Activated CD4-positive, alpha-beta memory T cell treated with anti-CD3 and anti-CD28 coated beads for 36 hours (primary cell): Measurements from ENCODE around the gene LRRFIP1. TPM values are rescaled to one million over a fixed set of nuclear protein-coding genes. Genes with fewer than 3 reads are reported as not detected.
A peak's percentile ranks its signal among the peaks of the same experiment; 100 is the strongest.

Experiments
- CTCF ChIA-PET: fragments of 350-600 bp; sonication (Branson Sonifier 250); formaldehyde crosslinking; loops from one replicate; lab custom pipeline; 2021; ENCODE audit warnings: antibody characterized with exemption, inconsistent platforms; lab: Charles Lee
- POLR2A ChIA-PET: fragments of 350-600 bp; sonication (Branson Sonifier 250); formaldehyde crosslinking; loops from one replicate; lab custom pipeline; 2021; ENCODE audit warnings: antibody characterized with exemption; lab: Charles Lee
- DNase-seq: peaks from one replicate; pipeline ENCODE4 v3.0.0-alpha.2; 2020
- H3K27ac Mint-ChIP-seq: one replicate; pipeline ENCODE4 v1.8.0; 2021; ENCODE audit warnings: mixed read lengths
- H3K27me3 Mint-ChIP-seq: one replicate; pipeline ENCODE4 v1.8.0; 2021; ENCODE audit warnings: mixed read lengths
- H3K36me3 Mint-ChIP-seq: one replicate; pipeline ENCODE4 v1.8.0; 2021; ENCODE audit warnings: mixed read lengths
- H3K4me1 Mint-ChIP-seq: one replicate; pipeline ENCODE4 v1.8.0; 2021; ENCODE audit warnings: low read depth, mixed read lengths
- H3K4me3 Mint-ChIP-seq: one replicate; pipeline ENCODE4 v1.8.0; 2021; ENCODE audit warnings: mild to moderate bottlenecking, mixed read lengths
- H3K9me3 Mint-ChIP-seq: one replicate; pipeline ENCODE4 v1.8.0; 2021; ENCODE audit warnings: mixed read lengths
- intact Hi-C: fragments of 100-400 bp; cut with micrococcal nuclease; formaldehyde crosslinking; loops from one replicate; pipeline ENCODE4 v1.15.1; 2023
- total RNA-seq, 2 experiments: library from RNA; stranded (reverse); gene quantifications; one replicate each; pipeline ENCODE4 v1.2.3, GENCODE V29; 2021

LRRFIP1 gene
- total RNA-seq, 2 experiments from 2014 or later, result 238 to 240 TPM

GRCh38 chr2:237650455-237650850 is 23.1 kb downstream of the LRRFIP1 start:
- Mint-ChIP-seq H3K4me3 (no peak overlapping the region), H3K27me3 (peaks cover 19% of the 10 kb centered on the region), H3K9me3 (no peaks in the 10 kb centered on the region), H3K4me1 (peaks cover 9% of the 10 kb centered on the region), H3K36me3 (peaks cover 3% of the 10 kb centered on the region), H3K27ac (no peak overlapping the region)
- no peak for DNase-seq
- intact Hi-C loops, result no loop called here
- ChIA-PET POLR2A (no interaction called here), CTCF (no interaction called here)

- no peaks in the 10 kb centered on the region for H3K9me3 Mint-ChIP-seq
- H3K27me3 Mint-ChIP-seq, result peaks cover 20% of the 10 kb centered on the region
- POLR2A ChIA-PET, result no interaction called here
- DNase-seq, result no peak
- H3K4me1 Mint-ChIP-seq, result peaks cover 12% of the 10 kb centered on the region
- peaks cover 3% of the 10 kb centered on the region for H3K36me3 Mint-ChIP-seq
- H3K4me3 Mint-ChIP-seq, result no peak overlapping the region
- intact Hi-C loops, result no loop called here
- no peak overlapping the region for H3K27ac Mint-ChIP-seq
- CTCF ChIA-PET, result interaction anchor here (1.5 kb wide), 1 partner anchor 13 kb away, joined by 3 read pairs; no protein-coding TSS in a partner anchor
Measured at GRCh38 chr2:237651761-237652160, 24.4 kb downstream of the LRRFIP1 start.

GRCh38 chr2:237652181-237652580 is 24.8 kb downstream of the LRRFIP1 start:
- Mint-ChIP-seq H3K4me3 (no peak overlapping the region), H3K27ac (no peak overlapping the region), H3K27me3 (peaks cover 21% of the 10 kb centered on the region), H3K4me1 (peaks cover 12% of the 10 kb centered on the region), H3K9me3 (no peaks in the 10 kb centered on the region), H3K36me3 (peaks cover 3% of the 10 kb centered on the region)
- no peak for DNase-seq
- CTCF ChIA-PET, result interaction anchor here (1.5 to 1.6 kb wide), 2 partner anchors 13 to 48 kb away, joined by 3 read pairs; no protein-coding TSS in a partner anchor
- POLR2A ChIA-PET, result no interaction called here
- intact Hi-C loops, result no loop called here

- no peak for DNase-seq
- H3K27ac Mint-ChIP-seq, result no peak overlapping the region
- peaks cover 22% of the 10 kb centered on the region for H3K27me3 Mint-ChIP-seq
- peaks cover 12% of the 10 kb centered on the region for H3K4me1 Mint-ChIP-seq
- CTCF ChIA-PET, result interaction anchor here (1.5 to 1.6 kb wide), 2 partner anchors 12 to 49 kb away, joined by 3 read pairs; no protein-coding TSS in a partner anchor
- H3K4me3 Mint-ChIP-seq, result no peak overlapping the region
- POLR2A ChIA-PET, result no interaction called here
- intact Hi-C loops, result no loop called here
- peaks cover 3% of the 10 kb centered on the region for H3K36me3 Mint-ChIP-seq
- no peaks in the 10 kb centered on the region for H3K9me3 Mint-ChIP-seq
Measured at GRCh38 chr2:237652854-237653253, 25.5 kb downstream of the LRRFIP1 start.

GRCh38 chr2:237653776-237654558 is 26.6 kb downstream of the LRRFIP1 start:
- intact Hi-C loops, result no loop called here
- ChIA-PET CTCF (no interaction called here), POLR2A (no interaction called here)
- Mint-ChIP-seq H3K4me1 (peaks cover 12% of the 10 kb centered on the region), H3K36me3 (peaks cover 3% of the 10 kb centered on the region), H3K27me3 (peaks cover 22% of the 10 kb centered on the region), H3K9me3 (no peaks in the 10 kb centered on the region), H3K4me3 (no peak overlapping the region), H3K27ac (no peak overlapping the region)
- DNase-seq, result no peak

GRCh38 chr2:237657063-237657462 is 29.7 kb downstream of the LRRFIP1 start:
- H3K27ac Mint-ChIP-seq, result no peak overlapping the region

GRCh38 chr2:237660381-237660900 is 33.1 kb downstream of the LRRFIP1 start:
- H3K4me1 Mint-ChIP-seq, result peaks cover 10% of the 10 kb centered on the region
- no peaks in the 10 kb centered on the region for H3K36me3 Mint-ChIP-seq
- POLR2A ChIA-PET, result no interaction called here
- H3K27me3 Mint-ChIP-seq, result peaks cover 6% of the 10 kb centered on the region
- H3K4me3 Mint-ChIP-seq, result no peak overlapping the region
- no peak for DNase-seq
- intact Hi-C loops, result no loop called here
- no peaks in the 10 kb centered on the region for H3K9me3 Mint-ChIP-seq
- CTCF ChIA-PET, result interaction anchor here (1.1 to 1.3 kb wide), 3 partner anchors 13 to 85 kb away, joined by 3 to 5 read pairs (median 5); no protein-coding TSS in a partner anchor
- H3K27ac Mint-ChIP-seq, result no peak overlapping the region

More at GRCh38 chr2:237657063-237657462, 29.7 kb downstream of the LRRFIP1 start:
- ChIA-PET POLR2A (no interaction called here), CTCF (no interaction called here)
- H3K36me3 Mint-ChIP-seq, result peaks cover 3% of the 10 kb centered on the region
- H3K9me3 Mint-ChIP-seq, result no peaks in the 10 kb centered on the region
- no peak overlapping the region for H3K4me3 Mint-ChIP-seq
- intact Hi-C loops, result no loop called here
- no peak for DNase-seq
- peaks cover 14% of the 10 kb centered on the region for H3K27me3 Mint-ChIP-seq
- H3K4me1 Mint-ChIP-seq, result peaks cover 12% of the 10 kb centered on the region

GRCh38 chr2:237661270-237661669 is 33.9 kb downstream of the LRRFIP1 start:
- no peaks in the 10 kb centered on the region for H3K9me3 Mint-ChIP-seq
- no peak for DNase-seq
- ChIA-PET POLR2A (no interaction called here), CTCF (interaction anchor here (1.2 to 1.3 kb wide), 2 partner anchors 13 to 84 kb away, joined by 5 read pairs; no protein-coding TSS in a partner anchor)
- intact Hi-C loops, result no loop called here
- H3K27ac Mint-ChIP-seq, result no peak overlapping the region
- no peaks in the 10 kb centered on the region for H3K36me3 Mint-ChIP-seq
- peaks cover 5% of the 10 kb centered on the region for H3K27me3 Mint-ChIP-seq
- peaks cover 6% of the 10 kb centered on the region for H3K4me1 Mint-ChIP-seq
- no peak overlapping the region for H3K4me3 Mint-ChIP-seq

GRCh38 chr2:237661799-237662328 is 34.5 kb downstream of the LRRFIP1 start:
- POLR2A ChIA-PET, result interaction anchor here (1.5 kb wide), 1 partner anchor 10 kb away, joined by 5 read pairs; no protein-coding TSS in a partner anchor
- CTCF ChIA-PET, result interaction anchor here (1.2 kb wide), 1 partner anchor 12 kb away, joined by 5 read pairs; no protein-coding TSS in a partner anchor
- Mint-ChIP-seq H3K9me3 (no peaks in the 10 kb centered on the region), H3K27ac (no peak overlapping the region), H3K4me3 (no peak overlapping the region), H3K27me3 (peaks cover 9% of the 10 kb centered on the region), H3K36me3 (no peaks in the 10 kb centered on the region), H3K4me1 (peaks cover 6% of the 10 kb centered on the region)
- DNase-seq, result no peak
- intact Hi-C loops, result no loop called here

- peaks cover 6% of the 10 kb centered on the region for H3K4me1 Mint-ChIP-seq
- DNase-seq, result peak; percentile 77
- intact Hi-C loops, result no loop called here
- H3K4me3 Mint-ChIP-seq, result no peak overlapping the region
- H3K9me3 Mint-ChIP-seq, result no peaks in the 10 kb centered on the region
- H3K27me3 Mint-ChIP-seq, result peaks cover 10% of the 10 kb centered on the region
- POLR2A ChIA-PET, result interaction anchor here (1.5 kb wide), 1 partner anchor 9 kb away, joined by 5 read pairs; no protein-coding TSS in a partner anchor
- H3K36me3 Mint-ChIP-seq, result no peaks in the 10 kb centered on the region
- no peak overlapping the region for H3K27ac Mint-ChIP-seq
- CTCF ChIA-PET, result no interaction called here
Measured at GRCh38 chr2:237662671-237663093, 35.3 kb downstream of the LRRFIP1 start.

- CTCF ChIA-PET, result no interaction called here
- no peak overlapping the region for H3K4me3 Mint-ChIP-seq
- H3K27ac Mint-ChIP-seq, result no peak overlapping the region
Measured at GRCh38 chr2:237663517-237664110, 36.2 kb downstream of the LRRFIP1 start.

GRCh38 chr2:237664151-237664550 is 36.8 kb downstream of the LRRFIP1 start:
- DNase-seq, result no peak
- Mint-ChIP-seq H3K9me3 (no peaks in the 10 kb centered on the region), H3K27ac (no peak overlapping the region), H3K36me3 (no peaks in the 10 kb centered on the region), H3K4me1 (peaks cover 6% of the 10 kb centered on the region), H3K27me3 (peaks cover 10% of the 10 kb centered on the region), H3K4me3 (no peak overlapping the region)
- POLR2A ChIA-PET, result no interaction called here
- intact Hi-C loops, result no loop called here
- CTCF ChIA-PET, result interaction anchor here (1.0 kb wide), 1 partner anchor 12 kb away, joined by 3 read pairs; no protein-coding TSS in a partner anchor

More at GRCh38 chr2:237663517-237664110, 36.2 kb downstream of the LRRFIP1 start:
- peaks cover 6% of the 10 kb centered on the region for H3K4me1 Mint-ChIP-seq
- no peaks in the 10 kb centered on the region for H3K36me3 Mint-ChIP-seq
- no peaks in the 10 kb centered on the region for H3K9me3 Mint-ChIP-seq
- intact Hi-C loops, result no loop called here
- no peak for DNase-seq
- POLR2A ChIA-PET, result interaction anchor here (1.5 kb wide), 1 partner anchor 8 kb away, joined by 5 read pairs; no protein-coding TSS in a partner anchor
- peaks cover 10% of the 10 kb centered on the region for H3K27me3 Mint-ChIP-seq
